SK-N-SH treated with all-trans-retinoic acid at 6 μM for 48 hours (cell line): Measurements from ENCODE around the gene ZBTB42.

Experiments used
- ATAC-seq: fragments of 200-7000 bp; cut with Tn5 transposase; 3 replicates; pipeline ENCODE4 v1.9.1; 2020; ENCODE audit warnings: mild to moderate bottlenecking, moderate library complexity
- ARNTL ChIP-seq: fragments of 450-650 bp; formaldehyde crosslinking; IDR thresholded peaks from 2 replicates; pipeline ENCODE4 v1.5.0; 2020; ENCODE audit warnings: low read depth, mild to moderate bottlenecking, moderate library complexity, borderline replicate concordance
- BACH2 ChIP-seq: fragments of 250-450 bp; sonication (Bioruptor Pico); IDR thresholded peaks from 2 replicates; pipeline ENCODE4 v1.9.0; 2021; ENCODE audit warnings: mild to moderate bottlenecking, borderline replicate concordance
- CREB5 ChIP-seq: fragments of 250-450 bp; sonication (Bioruptor Pico); IDR thresholded peaks from 2 replicates; pipeline ENCODE4 v1.5.1; 2020; ENCODE audit warnings: low read depth, mild to moderate bottlenecking, moderate library complexity
- CSDC2 ChIP-seq: fragments of 250-450 bp; sonication (Bioruptor Pico); IDR thresholded peaks from 2 replicates; pipeline ENCODE4 v1.5.0; 2020; ENCODE audit warnings: mild to moderate bottlenecking, moderate library complexity
- ESRRG ChIP-seq: fragments of 250-450 bp; sonication (Bioruptor Pico); IDR thresholded peaks from 2 replicates; pipeline ENCODE4 v1.6.1; 2021; ENCODE audit warnings: mild to moderate bottlenecking
- GLIS3 ChIP-seq: fragments of 250-450 bp; sonication (Bioruptor Pico); IDR thresholded peaks from 2 replicates; pipeline ENCODE4 v1.5.0; 2020; ENCODE audit warnings: mild to moderate bottlenecking, moderate library complexity
- OSR1 ChIP-seq: fragments of 250-450 bp; sonication (Bioruptor Pico); IDR thresholded peaks from 2 replicates; pipeline ENCODE4 v1.8.0; 2022; ENCODE audit warnings: moderate library complexity, mild to moderate bottlenecking, inconsistent platforms
- PATZ1 ChIP-seq: fragments of 250-450 bp; sonication (Bioruptor Pico); IDR thresholded peaks from 2 replicates; pipeline ENCODE4 v1.8.0; 2020; ENCODE audit warnings: mild to moderate bottlenecking, moderate library complexity, borderline replicate concordance
- POU6F1 ChIP-seq: fragments of 250-450 bp; sonication (Bioruptor Pico); IDR thresholded peaks from 2 replicates; pipeline ENCODE4 v1.8.0; 2021; ENCODE audit warnings: low read depth, mild to moderate bottlenecking, moderate library complexity, borderline replicate concordance
- RARB ChIP-seq: fragments of 250-450 bp; sonication (Bioruptor Pico); IDR thresholded peaks from 2 replicates; pipeline ENCODE4 v1.8.0; 2021; ENCODE audit warnings: mild to moderate bottlenecking, moderate library complexity
- SNAI2 ChIP-seq: fragments of 250-450 bp; sonication (Bioruptor Pico); IDR thresholded peaks from 2 replicates; pipeline ENCODE4 v1.5.0; 2020; ENCODE audit warnings: mild to moderate bottlenecking, moderate library complexity
- TCF4 ChIP-seq: fragments of 250-450 bp; sonication (Bioruptor Pico); IDR thresholded peaks from 2 replicates; pipeline ENCODE4 v1.8.0; 2021; ENCODE audit warnings: mild to moderate bottlenecking, moderate library complexity, borderline replicate concordance
- TOX ChIP-seq: fragments of 250-450 bp; sonication (Bioruptor Pico); IDR thresholded peaks from 2 replicates; pipeline ENCODE4 v1.8.0; 2021; ENCODE audit warnings: mild to moderate bottlenecking, moderate library complexity, borderline replicate concordance
- TSHZ2 ChIP-seq: fragments of 250-450 bp; sonication (Bioruptor Pico); IDR thresholded peaks from 2 replicates; pipeline ENCODE4 v1.5.0; 2020; ENCODE audit warnings: mild to moderate bottlenecking, moderate library complexity
- ZC3H10 ChIP-seq: fragments of 250-450 bp; sonication (Bioruptor Pico); IDR thresholded peaks from 2 replicates; pipeline ENCODE4 v1.5.1; 2021; ENCODE audit warnings: mild to moderate bottlenecking, moderate library complexity
- ZFP3 ChIP-seq: fragments of 250-450 bp; sonication (Bioruptor Pico); IDR thresholded peaks from 2 replicates; pipeline ENCODE4 v1.5.0; 2020; ENCODE audit warnings: mild to moderate bottlenecking, moderate library complexity
- ZNF565 ChIP-seq: fragments of 450-650 bp; formaldehyde crosslinking; conservative IDR thresholded peaks from 2 replicates; pipeline ENCODE4 v1.5.0; 2020; ENCODE audit warnings: low read depth, mild to moderate bottlenecking, moderate library complexity
- ZNF70 ChIP-seq: fragments of 450-650 bp; formaldehyde crosslinking; IDR thresholded peaks from 2 replicates; pipeline ENCODE4 v1.5.0; 2020; ENCODE audit warnings: mild to moderate bottlenecking, moderate library complexity
- ZNF8 ChIP-seq: fragments of 450-650 bp; formaldehyde crosslinking; IDR thresholded peaks from 2 replicates; pipeline ENCODE4 v1.5.0; 2020; ENCODE audit warnings: mild to moderate bottlenecking, moderate library complexity

The ZBTB42 gene

GRCh38 chr14:104796687-104797081 lies 4.2 kb upstream of the ZBTB42 start (continued):
- TF ChIP-seq TSHZ2 (CRISPR knock-in tag), result no peak
- no peak for TF ChIP-seq ZNF565 (CRISPR knock-in tag)
- TF ChIP-seq CSDC2 (CRISPR knock-in tag), result no peak
- TF ChIP-seq CREB5 (CRISPR knock-in tag), result no peak
- no peak for TF ChIP-seq ESRRG (CRISPR knock-in tag)
- no peak for TF ChIP-seq TOX (CRISPR knock-in tag)
- TF ChIP-seq TCF4 (CRISPR knock-in tag), result no peak
- no peak for TF ChIP-seq BACH2 (CRISPR knock-in tag)

GRCh38 chr14:104797115-104798044 lies 3.5 kb upstream of the ZBTB42 start:
- TF ChIP-seq POU6F1 (CRISPR knock-in tag) (no peak), ZNF70 (CRISPR knock-in tag) (no peak), ARNTL (CRISPR knock-in tag) (no peak), GLIS3 (CRISPR knock-in tag) (no peak), BACH2 (CRISPR knock-in tag) (no peak), ESRRG (CRISPR knock-in tag) (no peak), ZC3H10 (CRISPR knock-in tag) (no peak), RARB (CRISPR knock-in tag) (no peak), ZFP3 (CRISPR knock-in tag) (no peak), SNAI2 (CRISPR knock-in tag) (no peak), OSR1 (no peak), PATZ1 (CRISPR knock-in tag) (no peak), ZNF8 (CRISPR knock-in tag) (no peak), CSDC2 (CRISPR knock-in tag) (no peak), TOX (CRISPR knock-in tag) (no peak), ZNF565 (CRISPR knock-in tag) (no peak), CREB5 (CRISPR knock-in tag) (no peak), TCF4 (CRISPR knock-in tag) (no peak), TSHZ2 (CRISPR knock-in tag) (no peak)
- TF ChIP-seq, all 23 proteins: peak for 0
- no peak for ATAC-seq
